Tibial nerve (tissue), 4 donors: ENCODE data around the gene AS3MT.

Experiments used
- EP300 ChIP-seq, 2 donors: sonication (generic); formaldehyde crosslinking; IDR thresholded peaks; one replicate each; pipeline ENCODE4 v1.6.1; 2017; ENCODE audit warnings: antibody characterized with exemption in 2 of 2, mild to moderate bottlenecking in 1 of 2
- TF ChIP-seq, protein P1 (sequence below), 5 experiments: fragments of 200-600 bp in 3 of 5; fragments of 450-650 bp in 2 of 5; sonication (generic) in 3 of 5; IDR thresholded peaks; one replicate each; pipeline ENCODE4 v1.5.1; 2016 to 2019; ENCODE audit warnings: antibody characterized with exemption in 5 of 5, mild to moderate bottlenecking in 3 of 5, moderate library complexity in 2 of 5

DNA sequence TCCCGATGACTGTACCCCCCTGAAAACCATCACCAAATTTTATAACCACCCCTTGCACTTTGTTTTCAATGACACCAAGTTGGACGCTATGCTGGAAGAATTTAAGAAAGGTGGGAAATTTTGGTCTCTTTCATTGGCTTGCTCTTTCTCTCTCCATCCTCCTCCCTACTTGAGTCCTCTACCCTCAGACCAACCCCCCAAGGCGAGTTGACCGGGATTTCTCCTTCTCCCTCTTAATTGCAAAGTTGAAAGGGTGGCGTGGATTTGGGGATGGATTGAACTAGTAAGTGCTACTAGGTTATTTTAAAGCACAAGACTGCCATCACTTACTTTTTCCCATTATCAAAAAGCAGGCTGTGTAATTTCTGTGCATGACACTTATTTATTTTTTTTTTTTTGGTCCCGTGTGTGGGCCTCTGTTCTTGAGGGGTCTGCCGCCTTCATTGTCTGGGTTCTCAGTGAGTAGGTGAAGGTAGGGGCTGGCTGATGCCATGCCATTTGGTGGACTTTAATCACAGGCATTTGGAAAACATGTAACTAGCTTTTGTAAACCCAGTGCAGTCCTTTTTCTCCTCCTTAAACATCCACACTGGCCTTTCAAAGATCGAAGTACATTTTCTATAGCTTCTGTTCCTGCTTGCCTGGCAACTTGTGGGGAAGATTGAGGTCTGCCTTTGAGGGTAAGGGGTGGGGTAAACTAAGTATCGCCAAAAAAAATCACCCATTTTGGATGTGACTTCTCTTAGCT lies 50.9 kb downstream of the AS3MT start:
- TF ChIP-seq, protein P1, sequence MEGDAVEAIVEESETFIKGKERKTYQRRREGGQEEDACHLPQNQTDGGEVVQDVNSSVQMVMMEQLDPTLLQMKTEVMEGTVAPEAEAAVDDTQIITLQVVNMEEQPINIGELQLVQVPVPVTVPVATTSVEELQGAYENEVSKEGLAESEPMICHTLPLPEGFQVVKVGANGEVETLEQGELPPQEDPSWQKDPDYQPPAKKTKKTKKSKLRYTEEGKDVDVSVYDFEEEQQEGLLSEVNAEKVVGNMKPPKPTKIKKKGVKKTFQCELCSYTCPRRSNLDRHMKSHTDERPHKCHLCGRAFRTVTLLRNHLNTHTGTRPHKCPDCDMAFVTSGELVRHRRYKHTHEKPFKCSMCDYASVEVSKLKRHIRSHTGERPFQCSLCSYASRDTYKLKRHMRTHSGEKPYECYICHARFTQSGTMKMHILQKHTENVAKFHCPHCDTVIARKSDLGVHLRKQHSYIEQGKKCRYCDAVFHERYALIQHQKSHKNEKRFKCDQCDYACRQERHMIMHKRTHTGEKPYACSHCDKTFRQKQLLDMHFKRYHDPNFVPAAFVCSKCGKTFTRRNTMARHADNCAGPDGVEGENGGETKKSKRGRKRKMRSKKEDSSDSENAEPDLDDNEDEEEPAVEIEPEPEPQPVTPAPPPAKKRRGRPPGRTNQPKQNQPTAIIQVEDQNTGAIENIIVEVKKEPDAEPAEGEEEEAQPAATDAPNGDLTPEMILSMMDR (IDR thresholded peaks at IDR 0.05): no peak
- no peak for TF ChIP-seq EP300 (IDR thresholded peaks at IDR 0.05)
